DLD1 (cell line): ENCODE results near the gene SLC22A12.
"Not testable (repeated sequence)": the region's sequence is repeated elsewhere in the genome, so short reads cannot be mapped to it uniquely, and the experiment has no call there.

ENCODE experiments used
- in situ Hi-C: cut with HindIII; loops from 2 replicates; pipeline ENCODE4 v1.10.0; 2017; ENCODE audit warnings: low sequenced_read_pairs

Gene SLC22A12

GRCh38 chr11:64583296-64584262 lies 7.4 kb upstream of the SLC22A12 start:
- in situ Hi-C loops = no loop called here

GRCh38 chr11:64585150-64585549 lies 5.9 kb upstream of the SLC22A12 start:
- in situ Hi-C loops = no loop called here

- in situ Hi-C loops = no loop called here
Measured at GRCh38 chr11:64586366-64586765, 4.7 kb upstream of the SLC22A12 start.

- in situ Hi-C loops = no loop called here
Measured at GRCh38 chr11:64588701-64589100, 2.3 kb upstream of the SLC22A12 start.

DNA sequence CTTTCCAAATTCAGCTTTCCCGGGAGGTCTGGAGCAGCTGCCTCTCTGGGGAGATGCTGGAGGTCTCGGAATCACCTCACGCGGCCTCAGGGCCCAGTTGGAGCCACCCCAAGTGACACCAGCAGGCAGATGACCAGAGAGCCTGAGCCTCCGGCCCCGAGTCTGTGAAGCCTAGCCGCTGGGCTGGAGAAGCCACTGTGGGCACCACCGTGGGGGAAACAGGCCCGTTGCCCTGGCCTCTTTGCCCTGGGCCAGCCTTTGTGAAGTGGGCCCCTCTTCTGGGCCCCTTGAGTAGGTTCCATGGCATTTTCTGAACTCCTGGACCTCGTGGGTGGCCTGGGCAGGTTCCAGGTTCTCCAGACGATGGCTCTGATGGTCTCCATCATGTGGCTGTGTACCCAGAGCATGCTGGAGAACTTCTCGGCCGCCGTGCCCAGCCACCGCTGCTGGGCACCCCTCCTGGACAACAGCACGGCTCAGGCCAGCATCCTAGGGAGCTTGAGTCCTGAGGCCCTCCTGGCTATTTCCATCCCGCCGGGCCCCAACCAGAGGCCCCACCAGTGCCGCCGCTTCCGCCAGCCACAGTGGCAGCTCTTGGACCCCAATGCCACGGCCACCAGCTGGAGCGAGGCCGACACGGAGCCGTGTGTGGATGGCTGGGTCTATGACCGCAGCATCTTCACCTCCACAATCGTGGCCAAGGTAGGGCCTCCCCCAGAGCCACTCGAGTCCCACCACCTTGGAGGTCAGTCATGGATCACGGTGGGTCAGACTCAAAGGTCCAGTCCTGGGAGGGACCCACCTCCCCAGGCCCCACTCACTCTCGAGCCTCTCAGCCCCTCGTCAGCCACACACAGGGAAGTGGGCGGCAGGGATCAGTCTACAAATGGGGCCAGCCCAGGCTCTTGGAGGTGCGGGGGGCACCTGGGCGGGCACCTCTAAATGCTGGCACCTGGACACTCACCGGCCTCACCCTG lies 525 bp downstream of the SLC22A12 start:
- in situ Hi-C loops = no loop called here

DNA sequence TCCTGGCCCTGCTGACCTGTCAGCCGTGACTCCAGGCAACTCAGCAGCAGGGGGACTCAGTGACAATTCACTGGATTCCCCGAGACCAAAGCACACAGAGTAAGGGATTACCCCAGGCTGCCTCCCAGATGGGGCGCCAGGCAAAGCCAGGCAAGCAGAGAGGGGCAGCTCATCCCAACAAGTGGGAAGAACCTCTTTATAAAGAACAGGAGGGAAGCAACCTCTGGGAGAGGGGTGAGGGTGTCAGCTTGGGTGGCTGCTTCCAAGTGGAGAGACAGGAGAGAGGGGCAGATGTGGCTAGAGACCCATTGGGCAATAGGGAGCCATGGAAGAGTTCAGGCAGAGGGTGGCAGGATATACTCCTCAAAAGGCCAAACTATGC lies 1.2 kb downstream of the SLC22A12 start:
- in situ Hi-C loops = no loop called here

DNA sequence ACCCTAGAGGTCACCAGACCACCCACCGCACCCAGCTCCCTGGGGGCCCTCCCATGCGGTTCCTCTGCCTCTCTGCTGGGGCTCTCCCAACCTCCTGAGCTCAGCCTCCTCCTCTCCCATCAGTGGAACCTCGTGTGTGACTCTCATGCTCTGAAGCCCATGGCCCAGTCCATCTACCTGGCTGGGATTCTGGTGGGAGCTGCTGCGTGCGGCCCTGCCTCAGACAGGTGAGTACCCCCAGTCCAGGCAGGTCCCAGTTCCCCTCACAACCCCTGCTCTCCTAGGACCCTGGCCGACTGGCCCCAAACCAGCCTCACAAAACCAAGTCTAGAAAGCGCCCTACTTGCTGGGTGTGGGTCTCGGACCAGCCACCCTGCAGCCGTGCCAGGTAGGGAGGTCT lies 1.6 kb downstream of the SLC22A12 start:
- in situ Hi-C loops = no loop called here

- in situ Hi-C loops = no loop called here
Measured at GRCh38 chr11:64593156-64594105, 2.4 kb downstream of the SLC22A12 start.

DNA sequence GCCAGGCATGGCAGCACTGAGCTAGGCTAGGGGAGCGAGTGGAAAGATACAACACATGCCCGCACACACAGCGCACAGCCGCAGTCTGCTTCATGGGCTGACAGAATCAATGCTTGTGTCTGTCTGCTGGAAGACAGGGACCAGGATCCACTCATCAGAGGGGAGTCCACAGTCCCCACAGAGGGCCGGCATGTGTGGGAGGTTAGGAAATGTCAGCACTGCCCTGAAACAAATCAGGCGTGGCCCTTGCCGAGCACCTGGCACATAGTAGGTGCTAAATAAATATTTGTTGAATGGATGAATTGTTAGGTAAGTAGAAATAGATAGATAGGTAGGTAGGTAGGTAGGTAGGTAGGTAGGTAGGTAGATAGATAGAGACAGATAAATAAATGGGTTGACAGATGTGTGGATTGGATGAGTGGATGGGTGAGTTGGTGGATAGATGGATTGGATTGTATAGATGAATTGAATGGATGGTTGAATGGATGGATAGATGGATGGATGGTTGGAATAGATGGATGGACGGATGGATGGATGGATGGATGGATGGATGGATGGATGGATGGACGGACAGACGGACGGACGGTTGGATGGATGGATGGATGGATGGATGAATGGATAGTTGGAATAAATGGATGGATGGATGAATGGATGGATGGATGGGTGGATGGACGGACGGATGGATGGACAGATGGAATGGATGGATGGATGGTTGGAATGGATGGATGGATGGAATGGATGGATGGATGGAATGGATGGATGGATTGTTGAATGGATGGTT lies 3.3 kb downstream of the SLC22A12 start:
- in situ Hi-C loops = no loop called here

DNA sequence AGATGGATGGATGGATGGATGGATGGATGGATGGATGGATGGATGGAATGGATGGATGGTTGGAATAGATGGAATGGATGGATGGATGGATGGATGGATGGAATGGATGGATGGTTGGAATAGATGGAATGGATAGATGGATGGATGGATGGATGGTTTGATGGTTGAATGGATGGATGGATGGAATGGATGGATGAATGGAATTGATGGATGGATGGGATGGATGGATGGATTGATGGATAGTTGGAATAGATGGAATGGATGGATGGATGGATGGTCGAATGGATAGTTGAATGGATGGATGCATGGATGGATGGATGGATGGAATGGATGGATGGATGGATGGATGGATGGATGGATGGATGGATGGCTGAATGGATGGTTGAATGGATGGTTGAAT lies 4.9 kb downstream of the SLC22A12 start:
- in situ Hi-C loops = not testable (repeated sequence)

- in situ Hi-C loops = no loop called here
Measured at GRCh38 chr11:64597671-64598101, 6.7 kb downstream of the SLC22A12 start.

DNA sequence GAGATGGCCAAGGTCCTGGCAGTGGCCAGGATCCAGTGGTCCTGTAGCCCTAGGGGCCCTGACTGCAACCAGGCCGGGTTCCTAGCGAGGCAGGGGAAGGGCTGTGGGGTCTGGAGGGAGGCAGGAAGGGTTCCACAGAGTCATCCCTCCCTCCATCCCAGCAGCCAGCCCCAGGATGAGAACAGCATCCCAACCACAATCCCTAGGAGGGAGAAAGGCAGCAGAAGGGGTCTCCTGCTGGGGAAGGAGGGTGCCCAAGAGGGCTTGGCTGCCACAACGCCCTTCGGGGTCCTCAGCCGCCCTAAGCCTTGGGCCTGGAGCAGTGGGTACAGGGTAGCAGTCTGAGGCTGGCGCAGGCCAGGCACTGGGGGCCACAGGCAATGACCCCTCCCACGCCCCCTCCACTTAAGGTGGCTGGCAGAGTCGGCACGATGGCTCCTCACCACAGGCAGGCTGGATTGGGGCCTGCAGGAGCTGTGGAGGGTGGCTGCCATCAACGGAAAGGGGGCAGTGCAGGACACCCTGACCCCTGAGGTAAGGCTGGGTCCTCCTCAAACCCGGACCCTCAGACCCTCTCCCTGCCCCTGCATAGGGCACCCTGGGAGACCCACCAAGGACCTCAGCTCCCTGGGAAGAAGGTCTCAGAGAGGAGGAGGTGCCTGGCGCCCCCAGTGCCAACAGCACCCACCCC lies 7.2 kb downstream of the SLC22A12 start:
- in situ Hi-C loops = no loop called here

DNA sequence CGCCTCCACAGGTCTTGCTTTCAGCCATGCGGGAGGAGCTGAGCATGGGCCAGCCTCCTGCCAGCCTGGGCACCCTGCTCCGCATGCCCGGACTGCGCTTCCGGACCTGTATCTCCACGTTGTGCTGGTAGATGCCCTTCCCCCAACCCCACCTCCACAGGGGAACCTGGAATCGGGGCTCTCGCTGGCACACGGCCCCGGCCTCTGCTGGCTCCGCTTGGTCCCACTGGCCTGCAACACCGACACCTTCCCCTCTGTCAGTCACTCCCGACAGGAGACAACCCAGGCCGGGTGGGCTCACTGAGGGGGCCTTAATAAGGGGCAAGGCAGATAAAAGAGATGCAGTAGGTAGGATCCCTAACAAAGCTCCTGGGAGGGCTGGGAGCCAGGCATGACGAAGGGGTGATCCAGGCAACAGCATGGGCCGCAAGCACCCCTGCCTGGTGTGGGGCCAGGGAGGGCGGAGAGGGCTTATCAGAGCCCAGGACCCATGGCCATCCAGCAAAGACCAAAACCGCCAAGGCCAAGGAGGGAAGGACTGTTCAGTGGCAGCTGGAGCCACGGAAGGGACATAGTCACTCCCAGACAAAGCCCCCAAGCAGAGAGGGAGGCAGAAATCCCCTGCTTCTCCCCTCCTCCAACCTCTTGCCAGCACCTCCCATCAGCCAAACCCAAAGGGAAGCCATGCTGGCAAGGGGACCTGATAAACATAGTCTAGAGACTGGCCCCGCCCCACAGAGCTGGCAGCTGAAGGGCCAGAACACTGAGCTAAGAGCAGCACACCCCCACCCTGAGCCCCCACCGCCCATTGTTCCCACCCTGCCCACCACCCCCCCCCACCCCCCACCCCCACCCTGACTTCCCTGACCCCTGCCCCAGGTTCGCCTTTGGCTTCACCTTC lies 8.0 kb downstream of the SLC22A12 start:
- in situ Hi-C loops = no loop called here

- in situ Hi-C loops = no loop called here
Measured at GRCh38 chr11:64599698-64600211, 8.7 kb downstream of the SLC22A12 start.

DNA sequence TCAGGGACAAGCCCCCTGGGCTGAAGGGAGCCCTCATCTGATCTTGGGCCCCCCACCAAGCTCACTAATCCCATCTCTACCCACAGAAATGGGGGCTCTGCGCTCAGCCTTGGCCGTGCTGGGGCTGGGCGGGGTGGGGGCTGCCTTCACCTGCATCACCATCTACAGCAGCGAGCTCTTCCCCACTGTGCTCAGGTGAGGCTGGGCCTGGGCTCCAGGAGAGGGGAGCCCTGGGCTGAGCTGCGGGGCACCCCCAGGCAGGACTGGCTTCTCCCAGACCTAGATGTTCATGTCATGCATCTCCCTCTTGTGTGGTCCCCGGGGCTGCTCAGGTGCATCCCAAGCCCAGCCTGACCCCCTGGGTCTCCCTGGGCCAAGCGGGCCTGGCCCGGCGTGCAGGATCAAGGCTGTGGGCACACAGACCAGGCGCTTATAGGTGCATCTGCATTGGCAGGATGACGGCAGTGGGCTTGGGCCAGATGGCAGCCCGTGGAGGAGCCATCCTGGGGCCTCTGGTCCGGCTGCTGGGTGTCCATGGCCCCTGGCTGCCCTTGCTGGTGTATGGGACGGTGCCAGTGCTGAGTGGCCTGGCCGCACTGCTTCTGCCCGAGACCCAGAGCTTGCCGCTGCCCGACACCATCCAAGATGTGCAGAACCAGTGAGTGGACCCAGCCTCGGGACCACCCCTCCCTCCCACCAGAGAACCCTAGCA lies 9.4 kb downstream of the SLC22A12 start:
- in situ Hi-C loops = no loop called here

GRCh38 chr11:64601605-64602465 lies 10.8 kb downstream of the SLC22A12 start:
- in situ Hi-C loops = no loop called here
